Neural crest cell (in vitro differentiated cells): ENCODE measurements around the gene TTLL7. TPM values are rescaled to one million over a fixed set of nuclear protein-coding genes. Genes with fewer than 3 reads are reported as not detected.

Experiments used
- DNase-seq: peaks from one replicate; pipeline ENCODE4 v3.0.0; 2021; ENCODE audit warnings: low read depth, mixed read lengths, low spot score
- H3K27ac Mint-ChIP-seq: one replicate; pipeline ENCODE4 v1.8.0; 2021; ENCODE audit warnings: mild to moderate bottlenecking, mixed read lengths; ENCODE audit not compliant: unreplicated experiment
- H3K27me3 Mint-ChIP-seq: 2 replicates; pipeline ENCODE4 v1.8.0; 2021; ENCODE audit warnings: low read depth, mild to moderate bottlenecking, mixed read lengths
- H3K36me3 Mint-ChIP-seq: 2 replicates; pipeline ENCODE4 v1.8.0; 2021; ENCODE audit warnings: low read depth, mild to moderate bottlenecking, mixed read lengths
- H3K4me1 Mint-ChIP-seq: 2 replicates; pipeline ENCODE4 v1.8.0; 2021; ENCODE audit warnings: mixed read lengths
- H3K4me3 Mint-ChIP-seq: one replicate; pipeline ENCODE4 v1.8.0; 2021; ENCODE audit warnings: mild to moderate bottlenecking, mixed read lengths
- H3K9me3 Mint-ChIP-seq: 2 replicates; pipeline ENCODE4 v1.8.0; 2021; ENCODE audit warnings: mixed read lengths
- total RNA-seq: library from RNA; stranded (reverse); gene quantifications from 2 replicates; pipeline ENCODE4 v1.2.1, GENCODE V29; 2021
- TF ChIP-seq, protein P1 (sequence below): fragments of 200-600 bp; sonication (generic); conservative IDR thresholded peaks from 2 replicates; pipeline ENCODE4 v1.5.0; 2021; ENCODE audit warnings: antibody characterized with exemption, mild to moderate bottlenecking

The TTLL7 gene
- total RNA-seq, 1 donor from 2014 or later, result 10.5 TPM

DNA sequence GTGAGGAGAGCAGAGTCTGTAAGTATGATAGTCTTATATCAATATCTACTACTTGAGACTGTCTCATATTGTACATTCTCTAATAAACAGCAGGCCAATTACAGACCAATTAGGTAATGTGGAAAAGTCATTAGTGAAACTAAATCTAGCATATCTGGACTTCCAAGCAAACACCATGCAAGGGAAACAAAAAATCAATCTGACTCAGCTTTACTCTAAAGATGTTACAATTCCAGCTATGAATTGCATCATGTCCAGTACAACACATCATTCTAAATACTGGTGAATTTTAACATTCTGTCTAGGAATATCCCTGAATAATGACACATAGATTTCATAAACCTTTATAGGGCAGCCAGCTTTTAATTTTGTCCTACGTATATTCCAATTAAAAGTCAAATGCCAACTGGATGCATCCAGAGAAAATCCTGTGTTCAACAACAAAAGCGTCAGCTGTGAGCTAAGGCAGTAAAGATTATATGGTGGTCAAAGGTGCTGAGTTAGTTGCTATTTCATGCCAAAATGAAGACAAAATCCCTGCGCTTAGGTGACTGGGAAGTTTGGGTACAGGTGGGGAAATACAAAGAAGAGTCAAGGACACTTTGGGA, 159.3 kb downstream of the TTLL7 start:
- Mint-ChIP-seq H3K4me1 (no peaks in the 10 kb centered on the region), H3K36me3 (no peaks in the 10 kb centered on the region), H3K27me3 (no peaks in the 10 kb centered on the region), H3K4me3 (no peak overlapping the region), H3K9me3 (peaks cover 2% of the 10 kb centered on the region), H3K27ac (no peak overlapping the region)
- TF ChIP-seq, protein P1, sequence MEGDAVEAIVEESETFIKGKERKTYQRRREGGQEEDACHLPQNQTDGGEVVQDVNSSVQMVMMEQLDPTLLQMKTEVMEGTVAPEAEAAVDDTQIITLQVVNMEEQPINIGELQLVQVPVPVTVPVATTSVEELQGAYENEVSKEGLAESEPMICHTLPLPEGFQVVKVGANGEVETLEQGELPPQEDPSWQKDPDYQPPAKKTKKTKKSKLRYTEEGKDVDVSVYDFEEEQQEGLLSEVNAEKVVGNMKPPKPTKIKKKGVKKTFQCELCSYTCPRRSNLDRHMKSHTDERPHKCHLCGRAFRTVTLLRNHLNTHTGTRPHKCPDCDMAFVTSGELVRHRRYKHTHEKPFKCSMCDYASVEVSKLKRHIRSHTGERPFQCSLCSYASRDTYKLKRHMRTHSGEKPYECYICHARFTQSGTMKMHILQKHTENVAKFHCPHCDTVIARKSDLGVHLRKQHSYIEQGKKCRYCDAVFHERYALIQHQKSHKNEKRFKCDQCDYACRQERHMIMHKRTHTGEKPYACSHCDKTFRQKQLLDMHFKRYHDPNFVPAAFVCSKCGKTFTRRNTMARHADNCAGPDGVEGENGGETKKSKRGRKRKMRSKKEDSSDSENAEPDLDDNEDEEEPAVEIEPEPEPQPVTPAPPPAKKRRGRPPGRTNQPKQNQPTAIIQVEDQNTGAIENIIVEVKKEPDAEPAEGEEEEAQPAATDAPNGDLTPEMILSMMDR, result no peak
- DNase-seq, result no peak

- no peaks in the 10 kb centered on the region for H3K27me3 Mint-ChIP-seq
- TF ChIP-seq, protein P1, result no peak
- no peak overlapping the region for H3K4me3 Mint-ChIP-seq
- no peaks in the 10 kb centered on the region for H3K4me1 Mint-ChIP-seq
- DNase-seq, result no peak
- H3K9me3 Mint-ChIP-seq, result no peaks in the 10 kb centered on the region
- H3K36me3 Mint-ChIP-seq, result no peaks in the 10 kb centered on the region
- H3K27ac Mint-ChIP-seq, result no peak overlapping the region
Measured at GRCh38 chr1:83838573-83838972, 160.4 kb downstream of the TTLL7 start.

DNA sequence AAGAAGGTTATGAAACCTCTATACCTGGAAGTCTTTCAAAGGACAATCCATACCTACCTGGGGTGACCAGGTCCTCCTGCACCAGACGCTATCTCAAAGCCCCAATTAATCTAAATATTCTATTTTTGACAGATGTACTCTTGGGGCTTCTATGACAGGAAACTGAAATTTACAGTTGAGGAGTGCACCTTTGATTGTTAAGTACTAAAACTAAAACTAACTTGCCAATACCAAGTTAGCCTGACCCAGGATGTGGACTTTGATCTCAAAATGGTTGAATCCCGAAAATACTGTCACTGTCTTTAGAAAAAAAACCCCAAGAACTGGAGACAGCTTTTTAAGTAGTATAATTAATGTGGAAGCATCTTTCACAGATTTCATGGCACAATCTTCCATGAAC, 162.4 kb downstream of the TTLL7 start:
- Mint-ChIP-seq H3K27me3 (no peaks in the 10 kb centered on the region), H3K27ac (no peak overlapping the region), H3K36me3 (no peaks in the 10 kb centered on the region), H3K4me1 (no peaks in the 10 kb centered on the region), H3K9me3 (no peaks in the 10 kb centered on the region), H3K4me3 (no peak overlapping the region)
- TF ChIP-seq, protein P1, result no peak
- no peak for DNase-seq

GRCh38 chr1:83834621-83835264, 164.2 kb downstream of the TTLL7 start:
- Mint-ChIP-seq H3K27me3 (no peaks in the 10 kb centered on the region), H3K9me3 (no peaks in the 10 kb centered on the region), H3K4me3 (no peak overlapping the region), H3K36me3 (no peaks in the 10 kb centered on the region), H3K4me1 (peaks cover 2% of the 10 kb centered on the region), H3K27ac (no peak overlapping the region)
- DNase-seq, result no peak
- TF ChIP-seq, protein P1, result peak; percentile 28

DNA sequence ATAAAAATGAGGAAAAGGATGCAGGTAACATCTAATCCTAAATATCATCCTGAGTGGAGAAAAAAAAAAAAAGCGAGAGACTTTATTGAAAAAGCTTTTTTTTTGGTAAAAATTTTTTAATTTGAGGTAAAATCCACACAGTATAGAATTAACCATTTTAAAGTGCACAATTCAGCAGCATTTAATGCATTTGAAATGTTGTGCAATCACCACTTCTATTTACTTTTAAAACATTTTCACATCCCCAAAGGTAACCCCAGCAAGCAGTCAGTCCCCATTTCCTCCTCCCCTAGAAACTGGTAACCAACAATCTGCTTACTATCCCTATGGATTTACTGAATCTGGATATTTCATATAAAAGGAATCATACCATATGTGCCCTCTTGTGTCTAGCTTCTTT, 166.7 kb downstream of the TTLL7 start:
- TF ChIP-seq, protein P1, result no peak
- H3K4me3 Mint-ChIP-seq, result no peak overlapping the region
- no peaks in the 10 kb centered on the region for H3K36me3 Mint-ChIP-seq
- DNase-seq, result no peak
- H3K9me3 Mint-ChIP-seq, result no peaks in the 10 kb centered on the region
- no peak overlapping the region for H3K27ac Mint-ChIP-seq
- H3K27me3 Mint-ChIP-seq, result no peaks in the 10 kb centered on the region
- peaks cover 3% of the 10 kb centered on the region for H3K4me1 Mint-ChIP-seq
